GM12874 (cell line): Measurements from ENCODE around the gene PHF14.

Experiments
- TF ChIP-seq, protein P1 (sequence below): IDR thresholded peaks from 2 replicates; pipeline ENCODE4 v1.5.1; 2011; ENCODE audit warnings: low read depth, mild to moderate bottlenecking, control low read depth, low read length, moderate library complexity; ENCODE audit not compliant: insufficient read depth

Gene PHF14

DNA sequence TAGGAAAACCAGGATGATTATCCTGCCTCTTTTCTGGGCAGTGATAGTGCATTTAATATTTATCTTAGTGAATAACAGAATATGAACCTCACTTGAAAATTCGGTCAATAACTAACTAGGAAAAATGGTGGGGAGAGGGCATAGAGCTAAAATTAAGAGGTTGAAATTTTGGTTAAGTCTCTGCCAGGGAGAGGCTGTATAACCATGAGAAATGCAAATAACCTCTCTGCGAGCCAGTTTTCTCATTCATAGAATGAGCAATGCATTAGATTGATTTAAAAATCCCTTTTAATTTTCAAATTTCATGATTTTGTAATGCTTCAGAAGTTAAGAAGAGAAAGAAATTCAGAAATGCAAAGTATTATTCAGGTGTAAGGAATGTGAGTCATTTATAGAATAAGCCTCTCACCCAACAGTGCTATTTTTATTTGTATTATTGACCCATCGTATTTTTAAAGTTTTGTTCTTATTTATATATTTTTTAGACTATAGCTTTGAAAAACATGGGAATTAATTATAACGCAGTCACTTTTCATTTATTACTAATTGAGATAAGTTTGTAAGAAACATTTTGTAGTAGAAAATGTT lies 104.7 kb downstream of the PHF14 start:
- TF ChIP-seq, protein P1, sequence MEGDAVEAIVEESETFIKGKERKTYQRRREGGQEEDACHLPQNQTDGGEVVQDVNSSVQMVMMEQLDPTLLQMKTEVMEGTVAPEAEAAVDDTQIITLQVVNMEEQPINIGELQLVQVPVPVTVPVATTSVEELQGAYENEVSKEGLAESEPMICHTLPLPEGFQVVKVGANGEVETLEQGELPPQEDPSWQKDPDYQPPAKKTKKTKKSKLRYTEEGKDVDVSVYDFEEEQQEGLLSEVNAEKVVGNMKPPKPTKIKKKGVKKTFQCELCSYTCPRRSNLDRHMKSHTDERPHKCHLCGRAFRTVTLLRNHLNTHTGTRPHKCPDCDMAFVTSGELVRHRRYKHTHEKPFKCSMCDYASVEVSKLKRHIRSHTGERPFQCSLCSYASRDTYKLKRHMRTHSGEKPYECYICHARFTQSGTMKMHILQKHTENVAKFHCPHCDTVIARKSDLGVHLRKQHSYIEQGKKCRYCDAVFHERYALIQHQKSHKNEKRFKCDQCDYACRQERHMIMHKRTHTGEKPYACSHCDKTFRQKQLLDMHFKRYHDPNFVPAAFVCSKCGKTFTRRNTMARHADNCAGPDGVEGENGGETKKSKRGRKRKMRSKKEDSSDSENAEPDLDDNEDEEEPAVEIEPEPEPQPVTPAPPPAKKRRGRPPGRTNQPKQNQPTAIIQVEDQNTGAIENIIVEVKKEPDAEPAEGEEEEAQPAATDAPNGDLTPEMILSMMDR = no peak

DNA sequence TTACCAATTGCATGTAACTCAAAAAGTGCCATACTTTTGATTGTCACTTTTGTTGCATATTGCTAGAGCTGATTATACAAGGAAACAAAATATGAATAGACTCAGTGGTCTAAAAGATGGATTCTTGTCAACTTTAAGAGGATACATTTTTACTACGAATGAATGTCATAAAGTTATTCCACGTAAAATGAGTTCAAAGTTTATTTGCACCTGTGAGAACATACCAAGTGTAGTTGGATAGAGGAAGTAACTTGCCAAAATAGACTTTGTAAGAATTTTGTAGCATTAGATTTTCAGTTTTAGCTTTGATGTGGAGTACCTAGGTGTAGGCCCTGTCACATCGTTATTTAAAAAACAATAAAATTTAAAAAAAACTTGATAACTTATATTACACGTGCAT lies 106.2 kb downstream of the PHF14 start:
- TF ChIP-seq, protein P1 = no peak

GRCh38 chr7:11082121-11082520 lies 108.4 kb downstream of the PHF14 start:
- TF ChIP-seq, protein P1 = no peak

DNA sequence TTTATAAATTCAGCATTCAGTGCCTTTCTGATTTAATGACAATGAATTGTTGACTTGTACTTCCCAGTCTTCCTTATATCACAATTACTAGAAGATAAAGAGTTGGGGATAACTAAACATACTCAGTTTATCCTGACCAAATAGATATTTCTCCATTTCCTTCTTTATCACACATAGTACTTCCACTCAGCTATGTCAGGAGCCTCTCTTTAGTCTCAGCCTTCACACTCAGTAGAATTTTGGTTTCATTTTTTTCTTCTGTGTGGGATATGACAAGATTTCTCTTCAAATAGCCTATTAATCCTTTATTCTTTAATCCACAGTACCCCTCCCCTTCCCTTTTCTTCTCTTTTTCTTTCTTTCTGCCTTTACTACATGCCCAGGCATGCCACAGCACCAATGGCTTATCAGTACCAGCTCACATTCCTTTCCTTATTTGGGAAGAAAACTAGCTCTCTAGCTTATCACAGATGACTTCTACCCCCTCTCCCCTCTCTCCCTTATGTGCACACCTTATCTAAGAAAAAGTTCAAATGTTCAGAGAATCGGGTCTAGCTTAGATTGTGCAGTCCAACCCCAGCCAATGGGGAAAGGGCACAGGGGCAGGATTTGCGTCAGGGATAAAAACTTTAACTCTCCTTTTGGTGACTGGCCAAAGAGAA lies 109.0 kb downstream of the PHF14 start:
- TF ChIP-seq, protein P1 = no peak

DNA sequence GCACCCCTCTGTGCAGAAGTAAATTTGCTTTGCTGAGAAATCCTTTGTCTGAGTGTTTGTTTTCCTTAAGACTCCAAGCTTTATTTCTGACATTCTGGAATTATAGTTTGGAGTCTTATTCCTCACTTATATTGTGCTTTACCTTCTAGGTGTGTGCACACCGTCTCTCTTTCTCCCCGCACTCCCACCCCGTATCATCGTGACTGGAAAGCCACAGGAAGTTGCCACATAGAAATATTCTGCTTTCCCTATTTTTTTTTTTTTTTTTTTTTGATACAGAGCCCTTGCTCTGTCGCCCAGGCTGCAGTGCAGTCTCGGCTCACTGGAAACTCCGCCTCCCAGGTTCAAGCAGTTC lies 109.5 kb downstream of the PHF14 start:
- TF ChIP-seq, protein P1 = no peak

DNA sequence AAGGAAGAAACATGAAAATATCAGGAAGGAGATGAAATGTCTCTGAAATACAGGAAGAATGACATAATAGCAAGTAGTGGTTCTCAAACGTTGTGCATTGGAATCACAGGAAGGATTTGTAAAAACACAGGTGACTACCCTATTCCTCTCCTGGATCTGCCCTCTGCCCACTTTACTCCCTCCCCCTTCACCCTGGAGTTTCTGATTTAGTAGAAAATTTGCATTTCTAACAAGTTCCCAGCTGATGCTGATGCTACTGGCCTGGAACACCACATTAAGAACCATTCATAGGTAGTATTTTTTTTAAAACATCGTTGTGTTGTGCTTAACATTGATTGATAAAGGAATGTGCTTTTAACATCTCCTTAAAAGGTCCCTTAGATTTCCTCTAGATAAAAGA lies 130.9 kb downstream of the PHF14 start:
- TF ChIP-seq, protein P1 = no peak

DNA sequence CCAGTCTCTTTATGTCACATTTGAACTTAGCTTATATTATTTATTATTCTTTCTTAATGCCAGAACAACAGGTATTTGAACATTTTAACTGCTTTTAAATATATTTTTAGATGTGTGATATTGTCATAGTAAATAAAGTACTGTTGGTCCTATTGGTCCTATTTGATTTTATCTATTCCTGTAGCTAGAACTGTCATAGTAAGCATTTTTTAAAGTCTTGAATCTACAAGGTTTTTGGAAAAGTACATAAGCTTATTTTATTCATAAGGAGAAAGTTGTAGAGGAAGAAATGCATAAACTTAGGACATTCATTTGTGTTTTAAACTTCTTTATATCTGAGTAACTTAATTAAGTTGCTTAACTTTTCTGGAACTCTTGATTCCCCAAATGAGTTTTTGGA lies 136.0 kb downstream of the PHF14 start:
- TF ChIP-seq, protein P1 = no peak
